Aorta (tissue), 5 donors: Measurements from ENCODE around the gene PEX16. TPM values are rescaled to one million over a fixed set of nuclear protein-coding genes. Genes with fewer than 3 reads are reported as not detected.
"Not testable (repeated sequence)": the region's sequence is repeated elsewhere in the genome, so short reads cannot be mapped to it uniquely, and the experiment has no call there.

Source experiments
- ATAC-seq: fragments of 200-7000 bp; cut with Tn5 transposase; one replicate; pipeline ENCODE4 v1.9.1; 2022; ENCODE audit warnings: moderate library complexity; ENCODE audit not compliant: low FRiP score
- DNase-seq, 2 donors: peaks; one replicate each; pipeline ENCODE4 v3.0.0-alpha.2; 2020
- H3K27ac ChIP-seq, 2 donors: one replicate each; pipeline ENCODE4 v1.5.1; 2013; ENCODE audit warnings: low read length in 2 of 2, mild to moderate bottlenecking in 2 of 2, moderate library complexity in 2 of 2, control low read depth in 1 of 2, inconsistent platforms in 1 of 2, low read depth in 1 of 2
- H3K27me3 ChIP-seq, 2 donors: one replicate each; pipeline ENCODE4 v1.6.1; 2013; ENCODE audit warnings: control low read depth in 1 of 2, low read length in 1 of 2, mild to moderate bottlenecking in 1 of 2, moderate library complexity in 1 of 2; ENCODE audit not compliant: insufficient read depth in 2 of 2, control insufficient read depth in 1 of 2
- H3K36me3 ChIP-seq, 2 donors: one replicate each; pipeline ENCODE4 v1.6.1; 2013; ENCODE audit warnings: control low read depth in 1 of 2, low read length in 1 of 2, mild to moderate bottlenecking in 1 of 2; ENCODE audit not compliant: insufficient read depth in 2 of 2, control insufficient read depth in 1 of 2
- H3K4me1 ChIP-seq, 2 donors: one replicate each; pipeline ENCODE4 v1.6.1; 2013; ENCODE audit warnings: low read length in 2 of 2, control low read depth in 1 of 2, mild to moderate bottlenecking in 1 of 2, moderate library complexity in 1 of 2; ENCODE audit not compliant: insufficient read depth in 2 of 2, control insufficient read depth in 1 of 2
- H3K4me3 ChIP-seq, 2 donors: one replicate each; pipeline ENCODE4 v1.5.1; 2013; ENCODE audit warnings: low read length in 2 of 2, control low read depth in 1 of 2, mild to moderate bottlenecking in 1 of 2
- H3K9me3 ChIP-seq: one replicate; pipeline ENCODE4 v1.6.1; 2013; ENCODE audit warnings: mild to moderate bottlenecking, low read length; ENCODE audit not compliant: control insufficient read depth
- WGBS, 2 donors: extraction: QIAGEN DNeasy Blood & Tissue Kit; methylation state at CpG; one replicate each; pipeline ENCODE4 v1.1.7; 2013; 5-methylcytosine and 5-hydroxymethylcytosine counted together
- intact Hi-C, 2 donors: fragments of 100-400 bp; cut with DNase I; formaldehyde crosslinking; loops; one replicate each; pipeline versions ENCODE4 v1.14.2 to v1.15.0; 2022
- polyA plus RNA-seq, 2 donors: library from polyadenylated mRNA; stranded (reverse); fragments of 200-250 nt; gene quantifications; one replicate each; pipeline ENCODE4 v1.2.3, GENCODE V29; 2013
- total RNA-seq, 2 donors: library from RNA; stranded (reverse); fragmentation: NEBNext Ultra II Directional; extraction: Animal tissue kit (Norgen Biotek cat#: 25700); gene quantifications; one replicate each; pipeline ENCODE4 v1.2.1, GENCODE V29; 2021
- donor health status: healthy with polysubstance abuse.
- donor health status: Bipolar disorder and iron deficiency.
- donor health status: DM: no; HTN: no; CAD: no.
- donor health status: DM: no; HTN: no; CAD: no.
- donor health status: DM: yes; HTN: yes; CAD: no.

The PEX16 gene
- total and polyA plus RNA-seq, 4 donors, result 17.3 to 49.7 (median 24.1) TPM

DNA sequence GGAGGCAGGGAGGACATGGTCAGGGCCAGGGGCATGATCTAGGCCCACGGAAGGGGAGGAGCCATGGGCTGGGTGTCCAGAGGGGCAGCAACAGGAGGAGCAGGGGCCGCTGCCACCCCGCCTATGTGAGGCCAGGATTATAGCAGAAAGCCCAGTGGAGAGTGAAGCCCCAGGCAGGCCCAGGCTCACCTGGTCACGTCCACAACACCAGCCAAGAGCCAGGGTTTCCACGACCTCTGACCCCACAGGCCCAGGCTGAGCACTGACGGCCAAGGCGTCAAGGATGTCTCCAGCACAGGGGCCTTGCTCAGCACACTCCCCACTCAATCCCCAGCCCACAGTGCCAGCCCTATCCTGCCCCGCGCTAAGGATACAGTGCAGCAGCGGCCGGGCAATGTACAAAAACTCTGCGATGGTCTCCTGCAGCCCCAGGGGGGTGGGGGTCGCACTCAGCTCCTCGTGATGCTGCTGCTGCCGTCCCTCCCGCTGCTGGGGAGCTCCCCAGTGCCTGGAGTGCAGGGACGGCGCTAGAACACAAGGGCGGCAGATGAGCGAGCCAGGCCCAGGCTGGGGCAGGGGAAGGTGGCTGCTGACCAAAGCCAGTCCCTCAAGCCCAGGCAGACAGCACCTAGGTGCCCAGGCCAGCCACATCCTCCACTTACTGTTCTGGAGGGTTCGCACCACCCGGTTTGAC is 3.6 kb downstream of the PEX16 start:
- intact Hi-C loops, result no loop called here
- Histone ChIP-seq H3K36me3 (peaks cover 0 to 7% of the 10 kb centered on the region in 2 donors), H3K9me3 (no peaks in the 10 kb centered on the region), H3K4me1 (no peaks in the 10 kb centered on the region), H3K27me3 (no peaks in the 10 kb centered on the region), H3K4me3 (no peak overlapping the region), H3K27ac (no peak overlapping the region)
- 82 to 88% methylated on average over 22 of the region's 22 CpGs for WGBS, 2 donors
- DNase-seq (no peak), ATAC-seq (no peak)

GRCh38 chr11:45913514-45913913 is 4.2 kb downstream of the PEX16 start:
- DNase-seq, result no peak
- Histone ChIP-seq H3K4me3 (no peak overlapping the region), H3K9me3 (no peaks in the 10 kb centered on the region), H3K4me1 (no peaks in the 10 kb centered on the region), H3K27me3 (no peaks in the 10 kb centered on the region), H3K27ac (no peak overlapping the region), H3K36me3 (peaks cover 0 to 7% of the 10 kb centered on the region in 2 donors)
- no peak for ATAC-seq
- intact Hi-C loops, result no loop called here
- WGBS, 2 donors, result 95% methylated on average over 19 of the region's 19 CpGs

DNA sequence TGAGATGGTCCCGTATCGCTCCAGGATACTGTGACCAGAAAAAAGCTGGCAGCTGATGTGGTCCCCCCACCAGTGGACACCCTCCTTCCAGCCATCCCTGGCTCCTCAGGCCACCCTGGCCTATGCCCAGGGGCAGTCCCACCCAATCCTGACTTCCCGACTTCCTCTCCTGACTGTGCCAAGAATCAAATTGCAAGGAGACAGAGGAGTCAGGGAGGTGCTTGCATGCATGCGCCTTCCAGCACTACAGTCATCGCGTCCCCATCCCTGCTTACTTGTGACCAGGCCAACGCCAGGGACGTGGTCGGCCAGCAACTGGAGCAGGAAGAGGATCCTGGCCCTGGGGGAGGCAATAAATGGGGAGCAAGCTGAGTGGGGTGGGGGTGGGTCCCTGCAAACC is 7.1 kb downstream of the PEX16 start:
- intact Hi-C loops, result no loop called here
- H3K36me3 ChIP-seq, result peaks cover 0 to 7% of the 10 kb centered on the region in 2 donors

DNA sequence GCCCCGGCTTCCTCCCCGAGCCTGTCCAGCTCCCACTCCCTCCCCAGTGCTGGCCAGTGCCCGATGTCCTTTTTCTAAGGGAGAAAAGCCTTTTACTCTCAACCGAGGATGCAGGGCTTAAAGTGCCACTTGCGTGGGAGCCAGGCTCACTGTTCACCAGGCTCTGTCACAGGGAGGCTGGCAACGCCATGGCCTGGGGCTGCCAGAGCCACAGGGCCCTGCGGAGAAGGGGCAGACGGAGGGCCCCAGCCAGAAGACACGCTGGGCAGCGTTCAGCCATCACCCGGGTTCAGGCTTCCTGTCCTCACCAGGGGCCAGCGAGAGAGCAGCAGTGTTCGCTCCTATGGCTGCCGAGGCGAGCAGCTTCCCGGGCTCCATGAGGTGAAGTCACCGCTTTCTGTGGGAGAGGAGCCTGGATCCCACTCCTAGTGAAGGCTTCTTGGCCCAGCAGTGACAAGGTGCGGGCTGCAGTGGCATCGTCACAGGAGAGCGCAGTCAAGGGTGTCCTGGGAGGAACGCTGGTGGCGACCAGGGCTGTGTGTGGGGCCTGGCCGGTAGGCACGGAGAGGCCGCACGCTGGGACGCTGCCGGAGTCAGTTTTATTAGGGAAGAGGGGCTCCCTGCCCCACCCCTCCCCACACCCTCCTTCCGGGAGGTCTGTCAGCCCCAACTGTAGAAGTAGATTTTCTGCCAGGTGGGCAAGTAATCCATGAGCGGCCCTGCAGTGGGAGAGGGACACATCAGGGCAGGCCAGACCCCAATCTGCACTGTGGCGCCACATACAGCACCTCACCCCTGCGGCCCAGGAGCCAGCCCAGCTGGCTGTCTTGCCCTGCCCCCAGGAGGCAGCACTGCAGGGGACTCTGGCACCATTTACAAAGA is 7.8 kb downstream of the PEX16 start:
- 86 to 90% methylated on average over 32 of the region's 32 CpGs for WGBS, 2 donors
- no peak overlapping the region for H3K27ac ChIP-seq
- ATAC-seq, result no peak

More for the DNA sequence above, 7.1 kb downstream of the PEX16 start:
- Histone ChIP-seq H3K27me3 (no peaks in the 10 kb centered on the region), H3K4me3 (no peak overlapping the region), H3K4me1 (no peaks in the 10 kb centered on the region), H3K27ac (no peak overlapping the region), H3K9me3 (no peaks in the 10 kb centered on the region)
- no peak for DNase-seq
- 86 to 88% methylated on average over 9 of the region's 9 CpGs for WGBS, 2 donors
- ATAC-seq, result no peak

DNA sequence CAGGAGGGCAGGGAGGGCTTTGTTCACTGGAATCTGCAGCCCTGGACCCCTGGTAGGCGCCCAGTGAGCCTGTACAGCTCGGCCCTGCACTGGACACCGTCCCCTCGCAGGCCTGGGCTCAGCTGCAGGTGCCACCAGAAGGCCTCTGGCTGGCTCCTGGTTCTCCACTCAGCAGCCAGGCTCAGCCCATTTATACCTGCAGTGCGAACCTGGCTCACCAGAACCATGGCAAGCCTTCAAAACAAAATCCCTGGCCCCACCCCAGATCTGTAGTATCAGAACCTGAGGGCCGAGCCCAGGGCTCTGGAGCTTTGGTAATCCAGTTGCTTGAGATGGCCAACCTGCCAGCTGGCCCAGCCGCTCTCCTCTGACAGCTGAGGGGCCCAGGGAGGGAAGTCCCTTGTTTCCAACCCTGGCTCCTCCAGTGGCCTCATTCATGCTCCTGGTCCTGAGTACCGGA is 9.7 kb downstream of the PEX16 start:
- no peak overlapping the region for H3K27ac ChIP-seq
- H3K9me3 ChIP-seq, result no peaks in the 10 kb centered on the region
- no peaks in the 10 kb centered on the region for H3K27me3 ChIP-seq
- no peaks in the 10 kb centered on the region for H3K36me3 ChIP-seq
- intact Hi-C loops, result no loop called here
- 64 to 65% methylated on average over 8 of the region's 8 CpGs for WGBS, 2 donors
- no peak for ATAC-seq
- H3K4me1 ChIP-seq, result no peaks in the 10 kb centered on the region
- H3K4me3 ChIP-seq, result no peak overlapping the region
- no peak for DNase-seq

More for the DNA sequence above, 7.8 kb downstream of the PEX16 start:
- Histone ChIP-seq H3K9me3 (no peaks in the 10 kb centered on the region), H3K27me3 (no peaks in the 10 kb centered on the region), H3K4me3 (no peak overlapping the region), H3K36me3 (peaks cover 0 to 6% of the 10 kb centered on the region in 2 donors), H3K4me1 (no peaks in the 10 kb centered on the region)
- intact Hi-C loops, result no loop called here
- no peak for DNase-seq

DNA sequence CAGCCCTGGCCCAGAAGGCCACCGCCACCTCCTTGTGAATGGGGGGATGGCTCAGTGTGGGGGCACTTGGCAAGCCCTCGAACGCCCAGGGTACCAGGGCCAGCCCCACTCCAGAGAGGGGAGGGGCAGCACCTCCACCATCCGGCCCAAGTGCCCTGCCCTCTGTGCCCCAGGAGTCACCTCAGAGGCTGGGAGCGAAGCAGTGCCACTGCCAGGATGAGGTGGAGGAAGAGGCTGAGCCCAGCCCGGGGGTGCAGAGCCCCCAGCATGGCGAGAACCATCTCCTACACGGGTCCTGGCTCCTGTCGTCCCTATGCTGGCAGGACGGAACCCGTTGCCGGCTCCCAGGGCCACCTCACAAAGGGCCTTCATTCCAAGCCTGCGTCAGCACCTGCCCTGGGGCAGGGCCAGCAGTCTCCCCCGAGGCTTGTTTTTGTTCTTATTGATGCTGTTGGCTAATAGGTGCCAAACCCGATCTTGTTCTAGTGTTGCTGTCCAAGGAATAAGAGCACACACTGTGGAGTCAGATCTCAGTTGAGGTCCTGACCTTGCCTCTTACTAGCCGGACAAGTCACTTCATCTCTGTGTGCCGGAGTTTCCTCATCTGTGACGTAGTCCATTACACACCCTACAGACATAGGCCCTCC is 10.6 kb downstream of the PEX16 start, which contains the start of gene FREY1:
Gene FREY1, minus strand, starts transcription at position 307 of the 647 bp plus-strand sequence. Its CDS starts 26 bp downstream, at position 281.
- 66 to 67% methylated on average over 18 of the region's 18 CpGs for WGBS, 2 donors
- Histone ChIP-seq H3K36me3 (no peaks in the 10 kb centered on the region), H3K27me3 (no peaks in the 10 kb centered on the region), H3K4me3 (no peak within 1 kb of the TSS), H3K4me1 (no peaks in the 10 kb centered on the region), H3K27ac (no peak within 1 kb of the TSS), H3K9me3 (no peaks in the 10 kb centered on the region)
- intact Hi-C loops, result no loop called here
- ATAC-seq (no peak), DNase-seq (no peak)

DNA sequence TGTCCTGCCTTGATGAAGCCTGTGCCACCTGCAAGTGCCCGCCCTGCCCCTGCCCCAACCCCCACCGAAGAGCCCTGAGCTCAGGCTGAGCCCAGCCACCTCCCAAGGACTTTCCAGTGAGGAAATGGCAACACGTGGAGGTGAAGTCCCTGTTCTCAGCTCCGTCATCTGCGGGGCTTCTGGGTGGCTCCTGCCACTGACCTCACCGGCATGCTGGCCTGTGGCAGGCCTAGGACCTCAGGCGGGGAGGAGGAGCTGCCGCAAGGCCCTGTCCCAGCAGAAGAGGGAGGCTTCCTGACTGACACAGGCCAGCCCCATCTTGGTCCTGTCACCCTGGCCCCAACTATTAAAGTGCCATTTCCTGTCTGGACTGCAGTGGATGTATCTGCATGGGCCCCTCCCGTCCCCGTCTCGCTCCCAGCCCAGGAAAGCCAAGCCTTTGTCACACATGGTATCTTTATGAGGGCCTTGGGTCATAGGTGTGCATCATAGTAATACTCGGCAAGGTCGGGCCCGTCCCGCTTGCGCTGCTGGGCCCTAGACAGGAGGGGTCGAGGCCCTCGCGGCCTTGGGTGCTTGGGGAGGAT is 11.5 kb downstream of the PEX16 start:
- ATAC-seq, result no peak
- WGBS, 2 donors, result 77 to 84% methylated on average over 19 of the region's 19 CpGs

DNA sequence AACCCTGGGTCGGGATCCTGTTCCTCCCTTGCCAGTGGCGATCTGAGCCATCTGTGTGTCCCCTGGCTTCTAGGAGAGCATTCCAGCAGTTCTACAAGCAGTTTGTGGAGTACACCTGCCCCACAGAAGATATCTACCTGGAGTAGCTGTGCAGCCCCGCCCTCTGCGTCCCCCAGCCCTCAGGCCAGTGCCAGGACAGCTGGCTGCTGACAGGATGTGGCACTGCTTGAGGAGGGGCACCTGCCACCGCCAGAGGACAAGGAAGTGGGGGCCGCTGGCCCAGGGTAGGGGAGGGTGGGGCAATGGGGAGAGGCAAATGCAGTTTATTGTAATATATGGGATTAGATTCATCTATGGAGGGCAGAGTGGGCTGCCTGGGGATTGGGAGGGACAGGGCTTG is 12.1 kb downstream of the PEX16 start:
- H3K4me3 ChIP-seq, H3K27ac ChIP-seq, DNase-seq, H3K36me3 ChIP-seq, ATAC-seq, intact Hi-C loops, H3K9me3 ChIP-seq, H3K27me3 ChIP-seq, H3K4me1 ChIP-seq: not testable (repeated sequence)
- whole genome bisulfite sequencing, 2 donors, result 81 to 95% methylated on average over 6 of the region's 6 CpGs

More for the DNA sequence above, 11.5 kb downstream of the PEX16 start:
- no peak for DNase-seq
- no peak overlapping the region for H3K4me3 ChIP-seq
- no peaks in the 10 kb centered on the region for H3K4me1 ChIP-seq
- H3K9me3 ChIP-seq, result no peaks in the 10 kb centered on the region
- no peak overlapping the region for H3K27ac ChIP-seq
- intact Hi-C loops, result no loop called here
- no peaks in the 10 kb centered on the region for H3K36me3 ChIP-seq
- H3K27me3 ChIP-seq, result no peaks in the 10 kb centered on the region
